Muscle of leg (tissue), 11 donors: ENCODE data around the gene ELAVL1. TPM values are rescaled to one million over a fixed set of nuclear protein-coding genes. Genes with fewer than 3 reads are reported as not detected.

Experiments
- DNase-seq: peaks from one replicate; pipeline ENCODE4 v3.0.0; 2013
- H3K27ac ChIP-seq: one replicate; pipeline ENCODE4 v1.5.1; 2013; ENCODE audit warnings: mild to moderate bottlenecking, low read length, control low read depth
- H3K27me3 ChIP-seq: one replicate; pipeline ENCODE4 v1.6.1; 2013; ENCODE audit warnings: low read length; ENCODE audit not compliant: control insufficient read depth, insufficient read depth
- H3K36me3 ChIP-seq: one replicate; pipeline ENCODE4 v1.6.1; 2013; ENCODE audit warnings: low read length; ENCODE audit not compliant: control insufficient read depth, insufficient read depth
- H3K4me1 ChIP-seq: one replicate; pipeline ENCODE4 v1.6.1; 2013; ENCODE audit warnings: low read length; ENCODE audit not compliant: control insufficient read depth, insufficient read depth
- H3K4me3 ChIP-seq: one replicate; pipeline ENCODE4 v1.5.1; 2013; ENCODE audit warnings: low read length, control low read depth
- H3K9me3 ChIP-seq: replicated peaks from 2 replicates; pipeline ENCODE4 v1.6.1; 2013; ENCODE audit warnings: low read depth, low read length; ENCODE audit not compliant: control insufficient read depth
- WGBS: methylation state at CpG from one replicate; pipeline ENCODE4 v1.1.5; 2013; ENCODE audit warnings: missing lambda C conversion rate; ENCODE audit not compliant: insufficient coverage; 5-methylcytosine and 5-hydroxymethylcytosine counted together
- polyA plus RNA-seq, 8 donors: library from polyadenylated mRNA; unstranded; fragments of 120-200 nt; gene quantifications; one replicate each; pipeline versions ENCODE4 v1.2.1 to v1.2.3, GENCODE V29; 2013; ENCODE audit warnings: inconsistent platforms in 1 of 8, low replicate concordance in 1 of 8; ENCODE audit not compliant: insufficient read length in 8 of 8, insufficient read depth in 1 of 8
- total RNA-seq: library from RNA; stranded (reverse); fragments of 120-200 nt; gene quantifications from one replicate; pipeline ENCODE4 v1.2.4, GENCODE V29; 2013

ELAVL1 gene
- total and polyA plus RNA-seq, 9 donors: 36.7 to 67.4 (median 56.7) TPM

DNA sequence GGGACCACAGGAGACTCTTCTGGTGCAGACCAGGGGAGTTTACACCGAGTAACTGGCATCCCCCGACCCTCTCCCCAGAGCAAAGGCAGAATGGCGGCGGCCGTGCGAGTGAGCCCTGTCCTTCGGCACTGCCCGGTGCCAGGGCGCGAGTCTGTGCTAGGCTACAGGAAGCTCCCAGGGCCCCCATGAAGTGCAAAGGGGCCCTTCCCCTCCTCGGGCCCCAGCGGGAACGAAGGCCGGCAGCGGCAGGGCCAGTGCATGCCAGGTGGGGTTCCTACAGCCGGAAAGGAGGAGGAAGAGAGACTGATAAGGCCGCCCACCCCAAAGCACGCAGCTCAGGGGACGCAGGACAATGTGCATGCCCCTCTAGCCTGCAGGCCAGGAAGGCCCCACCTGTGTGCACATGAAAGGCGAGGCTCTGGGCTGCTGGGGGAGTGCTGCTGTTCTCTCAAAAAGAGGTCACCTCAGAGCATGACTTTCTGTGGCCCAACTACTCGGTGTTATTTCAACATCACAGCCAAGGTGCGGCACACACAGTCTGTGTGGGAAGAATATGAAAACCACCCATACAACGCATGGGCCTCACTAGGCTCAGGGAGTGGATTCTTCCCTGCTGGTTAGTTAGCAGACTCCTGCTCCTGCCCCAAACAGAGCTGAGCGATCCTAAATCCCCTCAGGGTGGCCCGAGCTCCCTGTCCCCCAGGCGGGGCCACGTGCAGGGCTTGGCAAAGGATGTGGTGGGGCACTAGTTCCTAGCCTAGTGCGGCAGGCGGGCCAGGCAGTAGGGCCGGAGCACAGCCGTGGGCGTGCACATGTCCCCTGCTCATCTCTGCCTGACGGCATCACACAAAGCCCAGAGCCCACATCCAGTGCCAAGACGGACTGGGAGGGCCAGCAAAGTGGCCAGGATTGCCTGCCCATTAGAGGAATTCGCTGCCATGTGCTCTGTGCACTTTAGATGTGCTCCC lies 33.6 kb downstream of the ELAVL1 start:
- no peaks in the 10 kb centered on the region for H3K9me3 ChIP-seq
- no peaks in the 10 kb centered on the region for H3K4me1 ChIP-seq
- no peak for DNase-seq
- 81% methylated on average over 30 of the region's 35 CpGs for WGBS
- no peak overlapping the region for H3K27ac ChIP-seq
- peaks cover 78% of the 10 kb centered on the region for H3K36me3 ChIP-seq
- no peak overlapping the region for H3K4me3 ChIP-seq
- no peaks in the 10 kb centered on the region for H3K27me3 ChIP-seq

GRCh38 chr19:7970716-7971448 lies 34.6 kb downstream of the ELAVL1 start:
- Histone ChIP-seq H3K4me3 (no peak overlapping the region), H3K36me3 (peaks cover 82% of the 10 kb centered on the region), H3K9me3 (no peaks in the 10 kb centered on the region), H3K27me3 (no peaks in the 10 kb centered on the region), H3K27ac (no peak overlapping the region), H3K4me1 (no peaks in the 10 kb centered on the region)
- 47% methylated on average over 5 of the region's 12 CpGs for WGBS
- DNase-seq: peak; percentile 27

DNA sequence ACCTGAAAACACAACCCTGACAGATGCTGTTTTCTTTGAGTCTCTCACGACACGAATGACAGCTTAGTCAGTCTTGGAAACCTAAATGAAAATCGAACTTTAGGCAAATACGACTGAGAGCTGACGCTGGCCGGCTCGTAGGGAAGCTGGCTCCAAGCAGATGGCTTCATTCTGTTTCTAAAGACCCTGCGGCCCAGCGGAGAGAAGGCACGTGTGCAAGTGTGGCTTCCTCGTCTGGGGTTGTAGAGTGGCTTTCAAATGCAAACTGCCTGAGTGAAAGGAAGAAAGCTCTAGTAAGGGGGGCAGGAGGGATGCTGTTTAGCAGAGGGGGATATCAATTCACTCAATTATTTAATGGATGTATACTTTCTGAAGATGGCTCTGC lies 35.9 kb downstream of the ELAVL1 start:
- Histone ChIP-seq H3K36me3 (peaks cover 84% of the 10 kb centered on the region), H3K4me1 (no peaks in the 10 kb centered on the region), H3K27me3 (no peaks in the 10 kb centered on the region), H3K4me3 (no peak overlapping the region), H3K9me3 (no peaks in the 10 kb centered on the region), H3K27ac (no peak overlapping the region)
- WGBS: 89% methylated on average over 7 of the region's 11 CpGs
- no peak for DNase-seq

- Histone ChIP-seq H3K36me3 (peaks cover 83% of the 10 kb centered on the region), H3K4me3 (no peak overlapping the region), H3K27ac (no peak overlapping the region), H3K27me3 (no peaks in the 10 kb centered on the region), H3K9me3 (no peaks in the 10 kb centered on the region), H3K4me1 (no peaks in the 10 kb centered on the region)
- WGBS: 92% methylated on average over 16 of the region's 20 CpGs
- DNase-seq: no peak
Measured at GRCh38 chr19:7968796-7969554, 36.5 kb downstream of the ELAVL1 start.

DNA sequence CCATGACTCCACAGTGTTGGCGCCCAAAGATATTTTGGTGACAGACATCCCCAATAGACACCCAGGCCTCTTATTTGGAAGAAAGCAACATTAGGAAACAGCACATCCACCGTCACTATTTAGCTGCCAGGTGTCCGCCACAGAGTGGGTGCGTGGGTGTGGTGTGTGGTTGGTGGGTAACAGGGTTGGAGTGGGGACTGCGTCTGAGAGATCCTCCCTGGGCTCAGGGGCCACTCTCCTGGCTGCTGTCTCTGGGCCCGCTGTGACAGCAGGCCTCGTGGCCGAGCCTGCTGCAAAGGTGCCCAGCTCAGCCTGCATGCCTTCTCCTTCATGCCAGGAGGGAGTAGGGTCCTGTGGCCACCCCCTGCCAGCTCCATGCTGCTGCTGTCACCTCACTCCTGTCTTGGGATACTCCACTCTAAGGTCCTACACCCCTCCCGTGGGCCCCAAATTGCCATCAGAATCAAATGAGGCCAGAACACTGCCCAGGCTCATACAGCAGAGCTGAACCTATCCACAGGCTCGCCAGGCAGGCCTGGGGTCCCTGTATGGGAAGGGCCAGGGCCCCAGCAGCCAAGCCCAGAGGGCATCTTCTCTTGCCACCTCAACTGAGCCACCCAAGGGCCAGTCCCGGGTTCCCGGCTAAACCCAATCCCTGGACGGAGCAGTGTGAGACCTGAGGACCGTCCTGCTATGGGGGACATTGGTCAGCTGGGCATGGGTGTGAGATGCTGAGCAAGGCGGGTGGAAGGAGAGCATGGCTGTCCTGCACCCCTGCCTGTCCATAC lies 37.2 kb downstream of the ELAVL1 start:
- Histone ChIP-seq H3K4me3 (no peak overlapping the region), H3K27ac (no peak overlapping the region), H3K4me1 (no peaks in the 10 kb centered on the region), H3K27me3 (no peaks in the 10 kb centered on the region), H3K9me3 (no peaks in the 10 kb centered on the region), H3K36me3 (peaks cover 84% of the 10 kb centered on the region)
- WGBS: 89% methylated on average over 12 of the region's 15 CpGs
- no peak for DNase-seq

GRCh38 chr19:7965921-7966665 lies 39.3 kb downstream of the ELAVL1 start:
- Histone ChIP-seq H3K27me3 (no peaks in the 10 kb centered on the region), H3K36me3 (peaks cover 84% of the 10 kb centered on the region), H3K4me3 (no peak overlapping the region), H3K4me1 (no peaks in the 10 kb centered on the region), H3K27ac (no peak overlapping the region), H3K9me3 (no peaks in the 10 kb centered on the region)
- WGBS: 90% methylated on average over 2 of the region's 12 CpGs
- no peak for DNase-seq

DNA sequence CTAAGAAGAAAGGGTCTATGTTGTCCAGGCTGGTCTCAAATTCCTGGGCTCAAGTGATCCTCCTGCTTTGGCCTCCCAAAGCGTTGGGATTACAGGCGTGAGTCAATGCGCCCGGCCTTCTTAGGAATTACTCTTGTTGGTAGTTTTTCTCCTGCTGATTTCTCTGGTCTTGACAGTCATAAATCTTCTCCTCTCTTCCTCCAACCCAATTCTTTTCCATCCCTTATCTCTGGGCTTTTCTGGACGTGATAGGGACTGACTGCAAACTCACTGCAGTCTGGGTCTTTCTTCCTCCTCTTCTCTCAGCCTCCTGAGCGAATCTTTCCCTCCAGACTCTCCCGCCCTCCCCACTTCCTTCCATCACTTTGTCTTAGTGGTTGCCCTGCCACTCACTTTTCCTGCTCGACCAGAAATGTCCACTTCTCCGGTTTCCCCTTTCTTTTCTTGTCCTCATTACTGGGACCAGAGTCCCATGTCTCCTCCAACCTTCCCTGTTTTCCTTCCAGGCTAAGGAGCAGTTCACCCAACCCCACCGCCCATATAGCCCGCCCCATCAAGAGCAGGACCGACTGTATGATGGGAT lies 40.1 kb downstream of the ELAVL1 start:
- no peak overlapping the region for H3K4me3 ChIP-seq
- WGBS: 78% methylated on average over 5 of the region's 12 CpGs
- no peaks in the 10 kb centered on the region for H3K4me1 ChIP-seq
- no peaks in the 10 kb centered on the region for H3K27me3 ChIP-seq
- DNase-seq: no peak
- H3K36me3 ChIP-seq: peaks cover 90% of the 10 kb centered on the region
- no peaks in the 10 kb centered on the region for H3K9me3 ChIP-seq
- no peak overlapping the region for H3K27ac ChIP-seq

- no peaks in the 10 kb centered on the region for H3K9me3 ChIP-seq
- no peak overlapping the region for H3K4me3 ChIP-seq
- DNase-seq: no peak
- no peaks in the 10 kb centered on the region for H3K27me3 ChIP-seq
- no peaks in the 10 kb centered on the region for H3K4me1 ChIP-seq
- WGBS: 92% methylated on average over 21 of the region's 25 CpGs
- H3K36me3 ChIP-seq: peaks cover 88% of the 10 kb centered on the region
- H3K27ac ChIP-seq: no peak overlapping the region
Measured at GRCh38 chr19:7963566-7963965, 41.9 kb downstream of the ELAVL1 start.
